HepG2 (cell line): ENCODE results near the gene DTNB. TPM values are rescaled to one million over a fixed set of nuclear protein-coding genes. Genes with fewer than 3 reads are reported as not detected.

ENCODE experiments used
- AKAP8 ChIP-seq: sonication (generic); formaldehyde crosslinking; IDR thresholded peaks from 2 replicates; pipeline ENCODE4 v1.5.1; 2020; ENCODE audit warnings: mild to moderate bottlenecking, missing genetic modification reagents
- GABPA ChIP-seq, 2 experiments: IDR thresholded peaks; 2 replicates each; pipeline ENCODE4 v1.6.1; 2011 to 2016; ENCODE audit warnings: low read depth in 2 of 2, low read length in 1 of 2, missing biosample characterization in 1 of 2, missing genetic modification characterization in 1 of 2
- NFKB2 ChIP-seq: sonication (generic); formaldehyde crosslinking; IDR thresholded peaks from 2 replicates; pipeline ENCODE4 v1.4.0; 2020; ENCODE audit warnings: missing genetic modification reagents, borderline replicate concordance
- RNF2 ChIP-seq: fragments of 450-650 bp; conservative IDR thresholded peaks from 2 replicates; pipeline ENCODE4 v1.6.1; 2016; ENCODE audit warnings: low read depth
- RXRA ChIP-seq: sonication (generic); formaldehyde crosslinking; IDR thresholded peaks from 2 replicates; pipeline ENCODE4 v1.5.1; 2020; ENCODE audit warnings: missing genetic modification reagents
- ZFP36L2 ChIP-seq: sonication (generic); formaldehyde crosslinking; IDR thresholded peaks from 2 replicates; pipeline ENCODE4 v1.4.0; 2020; ENCODE audit warnings: missing genetic modification reagents
- ZNF253 ChIP-seq: sonication (generic); formaldehyde crosslinking; IDR thresholded peaks from 2 replicates; pipeline ENCODE4 v1.8.0; 2022; ENCODE audit warnings: mild to moderate bottlenecking, missing genetic modification reagents, borderline replicate concordance
- ZNF430 ChIP-seq: sonication (generic); formaldehyde crosslinking; IDR thresholded peaks from 2 replicates; pipeline ENCODE4 v1.9.0; 2021; ENCODE audit warnings: mild to moderate bottlenecking, missing genetic modification reagents
- ZNF589 ChIP-seq: sonication (generic); formaldehyde crosslinking; conservative IDR thresholded peaks from 2 replicates; pipeline ENCODE4 v1.8.0; 2022; ENCODE audit warnings: mild to moderate bottlenecking, moderate library complexity, missing genetic modification reagents
- ZNF672 ChIP-seq: sonication (generic); formaldehyde crosslinking; IDR thresholded peaks from 2 replicates; pipeline ENCODE4 v1.8.1; 2022; ENCODE audit warnings: missing genetic modification reagents
- polyA plus RNA-seq, 8 experiments: library from polyadenylated mRNA; depleted of rRNA in 3 of 8; stranded (reverse) in 7 of 8; unstranded in 1 of 8; fragments of >200 nt; fragmentation: Illumina TruSeq in 4 of 8; extraction: Trizol in 4 of 8; gene quantifications; 2 replicates each; pipeline versions ENCODE4 v1.2.1 to v1.2.3, GENCODE V29; 2011 to 2016; ENCODE audit warnings: low read depth in 4 of 8, missing spikeins in 1 of 8, mixed read lengths in 1 of 8; ENCODE audit not compliant: insufficient read depth in 1 of 8
- total RNA-seq, 5 experiments: library from RNA; depleted of rRNA; stranded (reverse); fragments of >200 nt; fragmentation: Illumina TruSeq; extraction: Trizol; gene quantifications; 2 replicates each; pipeline ENCODE4 v1.2.3, GENCODE V29; 2016; ENCODE audit warnings: low read depth in 1 of 5
- TF ChIP-seq, protein P1 (sequence below): IDR thresholded peaks from 2 replicates; pipeline ENCODE4 v1.6.1; 2016; ENCODE audit warnings: missing compliant biosample characterization, missing genetic modification reagents, borderline replicate concordance
- TF ChIP-seq, protein P2 (sequence below): sonication (generic); formaldehyde crosslinking; IDR thresholded peaks from 2 replicates; pipeline ENCODE4 v1.8.1; 2022; ENCODE audit warnings: low read depth, mild to moderate bottlenecking, missing genetic modification reagents
- TF ChIP-seq, protein P3 (sequence below): IDR thresholded peaks from 2 replicates; pipeline ENCODE4 v1.6.1; 2016; ENCODE audit warnings: control low read depth
- TF ChIP-seq, protein P4 (sequence below): sonication (generic); formaldehyde crosslinking; IDR thresholded peaks from 2 replicates; pipeline ENCODE4 v1.4.0; 2020; ENCODE audit warnings: missing genetic modification reagents; ENCODE audit errors: not compliant biosample characterization
- TF ChIP-seq, protein P5 (sequence below): sonication (generic); formaldehyde crosslinking; conservative IDR thresholded peaks from 2 replicates; pipeline ENCODE4 v1.5.0; 2020; ENCODE audit warnings: missing genetic modification reagents
- TF ChIP-seq, protein P6 (sequence below): IDR thresholded peaks from 2 replicates; pipeline ENCODE4 v1.6.1; 2016; ENCODE audit warnings: mild to moderate bottlenecking, missing biosample characterization, missing genetic modification reagents
- TF ChIP-seq, protein P7 (sequence below): sonication (generic); formaldehyde crosslinking; IDR thresholded peaks from 2 replicates; pipeline ENCODE4 v1.5.0; 2020; ENCODE audit warnings: missing genetic modification reagents

DTNB gene
- total and polyA plus RNA-seq, 2 of the 13 experiments (the other 11 are each of a cell fraction or from before 2014, with no cell fraction given), result 14.4 to 23.9 TPM

DNA sequence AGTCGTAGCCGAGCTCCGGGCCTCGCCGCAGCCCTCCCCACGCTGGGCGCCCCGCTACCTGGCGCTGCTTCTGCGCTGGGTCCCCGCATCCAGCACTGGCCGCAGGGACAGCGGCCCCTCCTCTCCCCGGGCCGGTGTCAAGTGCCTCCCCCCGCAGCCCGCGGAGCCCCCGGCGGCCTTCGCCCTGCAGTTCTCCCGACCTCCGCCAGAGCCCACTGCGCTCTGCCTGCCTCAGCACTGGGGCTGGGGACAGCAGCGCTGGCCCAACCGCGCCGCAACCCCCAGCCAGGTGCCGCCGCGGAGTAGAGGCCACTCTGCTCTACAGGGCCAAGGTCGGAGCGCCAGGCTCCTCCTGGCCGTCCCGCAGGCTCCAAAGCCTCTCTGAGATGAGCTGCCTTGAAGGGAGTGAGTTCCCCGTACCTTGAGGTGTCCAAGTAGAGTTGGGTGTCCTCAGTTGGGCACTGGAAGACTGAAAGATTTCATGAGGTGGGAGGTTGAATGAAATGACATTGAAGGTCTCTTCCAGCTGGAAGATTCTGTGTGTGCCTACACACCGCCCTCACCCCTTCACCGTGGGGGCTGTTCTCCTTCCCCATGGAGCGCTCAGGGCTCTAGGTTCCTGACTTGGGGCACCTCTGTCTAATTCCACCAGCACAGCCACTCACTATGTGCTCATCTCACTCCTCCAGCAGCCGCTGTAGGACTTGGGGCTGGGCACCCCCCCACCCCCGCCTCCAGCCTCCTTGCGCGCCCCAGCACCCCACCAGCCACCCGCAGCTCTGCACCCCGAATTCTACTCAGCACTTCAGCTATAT lies 330.8 kb downstream of the DTNB start (continued):
- TF ChIP-seq ZNF589 (CRISPR knock-in tag), result peak; percentile 93; the same call in 1 of the 2 replicates
- TF ChIP-seq, protein P1, sequence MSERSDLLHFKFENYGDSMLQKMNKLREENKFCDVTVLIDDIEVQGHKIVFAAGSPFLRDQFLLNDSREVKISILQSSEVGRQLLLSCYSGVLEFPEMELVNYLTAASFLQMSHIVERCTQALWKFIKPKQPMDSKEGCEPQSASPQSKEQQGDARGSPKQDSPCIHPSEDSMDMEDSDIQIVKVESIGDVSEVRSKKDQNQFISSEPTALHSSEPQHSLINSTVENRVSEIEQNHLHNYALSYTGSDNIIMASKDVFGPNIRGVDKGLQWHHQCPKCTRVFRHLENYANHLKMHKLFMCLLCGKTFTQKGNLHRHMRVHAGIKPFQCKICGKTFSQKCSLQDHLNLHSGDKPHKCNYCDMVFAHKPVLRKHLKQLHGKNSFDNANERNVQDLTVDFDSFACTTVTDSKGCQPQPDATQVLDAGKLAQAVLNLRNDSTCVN (CRISPR knock-in tag), result peak; percentile 88
- TF ChIP-seq GABPA (IDR thresholded peaks at IDR 0.05; ENCODE audit: low read depth, low read length), result no peak
- no peak for TF ChIP-seq GABPA (CRISPR knock-in tag; IDR thresholded peaks at IDR 0.05; ENCODE audit: low read depth)
- TF ChIP-seq, protein P2, sequence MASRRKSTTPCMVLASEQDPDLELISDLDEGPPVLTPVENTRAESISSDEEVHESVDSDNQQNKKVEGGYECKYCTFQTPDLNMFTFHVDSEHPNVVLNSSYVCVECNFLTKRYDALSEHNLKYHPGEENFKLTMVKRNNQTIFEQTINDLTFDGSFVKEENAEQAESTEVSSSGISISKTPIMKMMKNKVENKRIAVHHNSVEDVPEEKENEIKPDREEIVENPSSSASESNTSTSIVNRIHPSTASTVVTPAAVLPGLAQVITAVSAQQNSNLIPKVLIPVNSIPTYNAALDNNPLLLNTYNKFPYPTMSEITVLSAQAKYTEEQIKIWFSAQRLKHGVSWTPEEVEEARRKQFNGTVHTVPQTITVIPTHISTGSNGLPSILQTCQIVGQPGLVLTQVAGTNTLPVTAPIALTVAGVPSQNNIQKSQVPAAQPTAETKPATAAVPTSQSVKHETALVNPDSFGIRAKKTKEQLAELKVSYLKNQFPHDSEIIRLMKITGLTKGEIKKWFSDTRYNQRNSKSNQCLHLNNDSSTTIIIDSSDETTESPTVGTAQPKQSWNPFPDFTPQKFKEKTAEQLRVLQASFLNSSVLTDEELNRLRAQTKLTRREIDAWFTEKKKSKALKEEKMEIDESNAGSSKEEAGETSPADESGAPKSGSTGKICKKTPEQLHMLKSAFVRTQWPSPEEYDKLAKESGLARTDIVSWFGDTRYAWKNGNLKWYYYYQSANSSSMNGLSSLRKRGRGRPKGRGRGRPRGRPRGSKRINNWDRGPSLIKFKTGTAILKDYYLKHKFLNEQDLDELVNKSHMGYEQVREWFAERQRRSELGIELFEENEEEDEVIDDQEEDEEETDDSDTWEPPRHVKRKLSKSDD (CRISPR knock-in tag), result peak; percentile 85; the same call in 1 of the 2 replicates
- TF ChIP-seq, protein P3, sequence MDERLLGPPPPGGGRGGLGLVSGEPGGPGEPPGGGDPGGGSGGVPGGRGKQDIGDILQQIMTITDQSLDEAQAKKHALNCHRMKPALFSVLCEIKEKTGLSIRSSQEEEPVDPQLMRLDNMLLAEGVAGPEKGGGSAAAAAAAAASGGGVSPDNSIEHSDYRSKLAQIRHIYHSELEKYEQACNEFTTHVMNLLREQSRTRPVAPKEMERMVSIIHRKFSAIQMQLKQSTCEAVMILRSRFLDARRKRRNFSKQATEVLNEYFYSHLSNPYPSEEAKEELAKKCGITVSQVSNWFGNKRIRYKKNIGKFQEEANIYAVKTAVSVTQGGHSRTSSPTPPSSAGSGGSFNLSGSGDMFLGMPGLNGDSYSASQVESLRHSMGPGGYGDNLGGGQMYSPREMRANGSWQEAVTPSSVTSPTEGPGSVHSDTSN (CRISPR knock-in tag), result no peak; the same call in 1 of the 2 replicates
- TF ChIP-seq, protein P4, sequence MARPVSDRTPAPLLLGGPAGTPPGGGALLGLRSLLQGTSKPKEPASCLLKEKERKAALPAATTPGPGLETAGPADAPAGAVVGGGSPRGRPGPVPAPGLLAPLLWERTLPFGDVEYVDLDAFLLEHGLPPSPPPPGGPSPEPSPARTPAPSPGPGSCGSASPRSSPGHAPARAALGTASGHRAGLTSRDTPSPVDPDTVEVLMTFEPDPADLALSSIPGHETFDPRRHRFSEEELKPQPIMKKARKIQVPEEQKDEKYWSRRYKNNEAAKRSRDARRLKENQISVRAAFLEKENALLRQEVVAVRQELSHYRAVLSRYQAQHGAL (CRISPR knock-in tag), result peak; percentile 88
- TF ChIP-seq, protein P5, sequence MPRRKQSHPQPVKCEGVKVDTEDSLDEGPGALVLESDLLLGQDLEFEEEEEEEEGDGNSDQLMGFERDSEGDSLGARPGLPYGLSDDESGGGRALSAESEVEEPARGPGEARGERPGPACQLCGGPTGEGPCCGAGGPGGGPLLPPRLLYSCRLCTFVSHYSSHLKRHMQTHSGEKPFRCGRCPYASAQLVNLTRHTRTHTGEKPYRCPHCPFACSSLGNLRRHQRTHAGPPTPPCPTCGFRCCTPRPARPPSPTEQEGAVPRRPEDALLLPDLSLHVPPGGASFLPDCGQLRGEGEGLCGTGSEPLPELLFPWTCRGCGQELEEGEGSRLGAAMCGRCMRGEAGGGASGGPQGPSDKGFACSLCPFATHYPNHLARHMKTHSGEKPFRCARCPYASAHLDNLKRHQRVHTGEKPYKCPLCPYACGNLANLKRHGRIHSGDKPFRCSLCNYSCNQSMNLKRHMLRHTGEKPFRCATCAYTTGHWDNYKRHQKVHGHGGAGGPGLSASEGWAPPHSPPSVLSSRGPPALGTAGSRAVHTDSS (CRISPR knock-in tag), result no peak
- peak; percentile 74; the same call in 1 of the 2 replicates for TF ChIP-seq NFKB2 (CRISPR knock-in tag)
- TF ChIP-seq, protein P6, sequence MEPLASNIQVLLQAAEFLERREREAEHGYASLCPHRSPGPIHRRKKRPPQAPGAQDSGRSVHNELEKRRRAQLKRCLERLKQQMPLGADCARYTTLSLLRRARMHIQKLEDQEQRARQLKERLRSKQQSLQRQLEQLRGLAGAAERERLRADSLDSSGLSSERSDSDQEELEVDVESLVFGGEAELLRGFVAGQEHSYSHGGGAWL (CRISPR knock-in tag), result peak; percentile 88
- TF ChIP-seq, protein P7, sequence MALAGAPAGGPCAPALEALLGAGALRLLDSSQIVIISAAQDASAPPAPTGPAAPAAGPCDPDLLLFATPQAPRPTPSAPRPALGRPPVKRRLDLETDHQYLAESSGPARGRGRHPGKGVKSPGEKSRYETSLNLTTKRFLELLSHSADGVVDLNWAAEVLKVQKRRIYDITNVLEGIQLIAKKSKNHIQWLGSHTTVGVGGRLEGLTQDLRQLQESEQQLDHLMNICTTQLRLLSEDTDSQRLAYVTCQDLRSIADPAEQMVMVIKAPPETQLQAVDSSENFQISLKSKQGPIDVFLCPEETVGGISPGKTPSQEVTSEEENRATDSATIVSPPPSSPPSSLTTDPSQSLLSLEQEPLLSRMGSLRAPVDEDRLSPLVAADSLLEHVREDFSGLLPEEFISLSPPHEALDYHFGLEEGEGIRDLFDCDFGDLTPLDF (CRISPR knock-in tag), result no peak
- TF ChIP-seq ZNF253 (CRISPR knock-in tag), result 0 out of 2 replicates have a peak, but pooled peaks have one; percentile 64
- no peak for TF ChIP-seq ZNF672
- peak; percentile 86; the same call in 1 of the 2 replicates for TF ChIP-seq RNF2
- peak; percentile 92; the same call in 1 of the 2 replicates for TF ChIP-seq ZFP36L2 (CRISPR knock-in tag)
- peak; percentile 94 for TF ChIP-seq RXRA
- peak; percentile 89 for TF ChIP-seq AKAP8 (CRISPR knock-in tag)
- TF ChIP-seq ZNF430, result peak; percentile 96
